ENCODE data around the gene NPFF. TPM values are rescaled to one million over a fixed set of nuclear protein-coding genes. Genes with fewer than 3 reads are reported as not detected.

The NPFF gene
- total RNA-seq, 3 donors from 2014 or later (not counting 1 experiment from before 2014, with no cell fraction given), result not detected

DNA sequence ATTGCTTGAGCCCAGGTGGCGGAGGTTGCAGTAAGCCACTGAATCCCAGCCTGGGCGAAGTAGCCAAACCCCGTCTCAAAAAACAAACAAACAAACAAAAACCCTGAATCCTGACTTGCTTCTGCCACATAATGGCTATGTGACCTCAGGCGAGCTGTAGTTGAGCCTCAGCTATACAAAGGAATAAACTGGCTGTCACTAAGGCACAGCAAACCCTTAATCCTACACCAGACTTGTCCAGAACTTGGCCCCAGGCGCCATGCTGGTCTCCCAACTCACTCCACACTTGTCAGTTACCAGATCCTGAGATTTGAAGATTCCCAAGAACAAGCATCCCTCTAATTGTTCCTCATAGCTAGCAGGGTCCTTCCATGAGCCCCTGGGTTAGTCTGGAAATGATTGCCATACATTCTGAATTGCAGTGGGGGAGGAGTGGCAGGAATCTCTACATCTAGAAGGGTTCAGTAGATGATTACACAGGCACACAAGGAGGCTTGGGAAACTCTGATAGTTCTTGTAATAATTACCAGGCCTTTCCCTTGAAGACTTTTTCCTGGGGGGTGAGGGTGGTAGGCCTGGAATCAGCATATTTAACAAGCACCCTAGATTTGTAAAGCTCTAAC lies 17.9 kb downstream of the NPFF start:
- DNase-seq, result no peak
- H3K36me3 ChIP-seq (ENCODE audit: control insufficient read depth, insufficient read depth, low read length), result peaks cover 24% of the 10 kb centered on the region
- H3K4me1 ChIP-seq (ENCODE audit: control insufficient read depth, insufficient read depth, low read length), result peaks cover 37% of the 10 kb centered on the region
- TF ChIP-seq, protein P1, sequence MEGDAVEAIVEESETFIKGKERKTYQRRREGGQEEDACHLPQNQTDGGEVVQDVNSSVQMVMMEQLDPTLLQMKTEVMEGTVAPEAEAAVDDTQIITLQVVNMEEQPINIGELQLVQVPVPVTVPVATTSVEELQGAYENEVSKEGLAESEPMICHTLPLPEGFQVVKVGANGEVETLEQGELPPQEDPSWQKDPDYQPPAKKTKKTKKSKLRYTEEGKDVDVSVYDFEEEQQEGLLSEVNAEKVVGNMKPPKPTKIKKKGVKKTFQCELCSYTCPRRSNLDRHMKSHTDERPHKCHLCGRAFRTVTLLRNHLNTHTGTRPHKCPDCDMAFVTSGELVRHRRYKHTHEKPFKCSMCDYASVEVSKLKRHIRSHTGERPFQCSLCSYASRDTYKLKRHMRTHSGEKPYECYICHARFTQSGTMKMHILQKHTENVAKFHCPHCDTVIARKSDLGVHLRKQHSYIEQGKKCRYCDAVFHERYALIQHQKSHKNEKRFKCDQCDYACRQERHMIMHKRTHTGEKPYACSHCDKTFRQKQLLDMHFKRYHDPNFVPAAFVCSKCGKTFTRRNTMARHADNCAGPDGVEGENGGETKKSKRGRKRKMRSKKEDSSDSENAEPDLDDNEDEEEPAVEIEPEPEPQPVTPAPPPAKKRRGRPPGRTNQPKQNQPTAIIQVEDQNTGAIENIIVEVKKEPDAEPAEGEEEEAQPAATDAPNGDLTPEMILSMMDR (IDR thresholded peaks at IDR 0.05), result no peak
- no peaks in the 10 kb centered on the region for H3K9me3 ChIP-seq (ENCODE audit: control insufficient read depth, insufficient read depth, low read length)
- no peaks in the 10 kb centered on the region for H3K9me3 Mint-ChIP-seq
- no peak for ATAC-seq
- no peak overlapping the region for H3K4me3 Mint-ChIP-seq
- peaks cover 20 to 41% of the 10 kb centered on the region in 2 donors for H3K4me1 Mint-ChIP-seq
- no peaks in the 10 kb centered on the region for H3K27me3 Mint-ChIP-seq (ENCODE audit: low read depth in 2 of 2)
- 98% methylated on average over 5 of the region's 5 CpGs for WGBS (ENCODE audit: insufficient coverage)
- intact Hi-C loops (cut with micrococcal nuclease), result no loop called here
- H3K27me3 ChIP-seq (ENCODE audit: control insufficient read depth, insufficient read depth, low read length), result no peaks in the 10 kb centered on the region
- no peaks in the 10 kb centered on the region for H3K36me3 Mint-ChIP-seq
- peak overlapping the region in 1 of 2 donors; percentile 31 for H3K27ac Mint-ChIP-seq
- no peak overlapping the region for H3K4me3 ChIP-seq (ENCODE audit: low read length)
- H3K27ac ChIP-seq (ENCODE audit: low read length), result no peak overlapping the region

DNA sequence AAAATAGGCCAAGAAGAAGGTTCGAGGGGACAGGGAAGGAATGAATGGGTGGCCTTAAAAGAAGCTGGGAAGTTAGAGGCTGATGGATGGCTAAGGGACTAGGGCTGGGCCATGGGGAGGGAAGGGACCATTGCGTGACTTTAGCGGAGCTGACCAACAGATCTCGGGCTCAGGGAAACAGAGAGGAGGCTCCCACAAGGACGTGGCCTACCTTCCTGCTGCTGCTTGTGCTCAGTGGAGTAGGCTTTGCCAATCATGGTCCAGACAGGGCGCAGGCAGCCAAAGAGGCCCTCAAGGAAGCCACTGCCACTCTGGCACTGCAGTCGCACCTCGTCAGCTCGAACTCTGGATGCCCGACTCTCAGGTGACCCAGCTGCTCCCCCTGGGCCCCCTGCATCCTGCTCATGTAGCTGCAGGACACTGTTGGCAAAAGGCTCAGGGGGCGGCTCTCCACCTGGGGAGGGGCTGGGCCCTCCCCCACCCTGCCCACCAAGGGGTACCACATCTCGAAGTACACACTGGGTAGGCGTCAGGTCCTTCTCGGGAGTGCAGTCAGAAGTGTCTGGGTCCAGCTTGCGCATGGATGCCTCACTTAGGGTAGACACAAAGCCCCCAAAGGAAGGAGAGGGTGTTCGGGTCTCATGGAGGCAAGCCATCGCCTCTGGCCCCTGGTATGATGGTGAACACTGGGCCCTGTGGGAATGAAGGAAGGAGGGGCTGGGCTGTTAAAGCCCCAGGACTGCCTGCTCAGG lies 20.4 kb downstream of the NPFF start:
- H3K4me1 Mint-ChIP-seq, result peaks cover 5 to 26% of the 10 kb centered on the region in 2 donors
- no peaks in the 10 kb centered on the region for H3K27me3 Mint-ChIP-seq (ENCODE audit: low read depth in 2 of 2)
- no peak for DNase-seq
- H3K36me3 Mint-ChIP-seq, result no peaks in the 10 kb centered on the region
- H3K4me3 Mint-ChIP-seq, result no peak overlapping the region
- H3K27ac ChIP-seq (ENCODE audit: low read length), result no peak overlapping the region
- no peaks in the 10 kb centered on the region for H3K9me3 ChIP-seq (ENCODE audit: control insufficient read depth, insufficient read depth, low read length)
- no peak overlapping the region for H3K4me3 ChIP-seq (ENCODE audit: low read length)
- WGBS (ENCODE audit: insufficient coverage), result 93% methylated on average over 17 of the region's 17 CpGs
- peak overlapping the region; percentile 34 to 70 for H3K27ac Mint-ChIP-seq
- H3K4me1 ChIP-seq (ENCODE audit: control insufficient read depth, insufficient read depth, low read length), result peaks cover 18% of the 10 kb centered on the region
- no peaks in the 10 kb centered on the region for H3K9me3 Mint-ChIP-seq
- intact Hi-C loops (cut with micrococcal nuclease), result no loop called here
- H3K27me3 ChIP-seq (ENCODE audit: control insufficient read depth, insufficient read depth, low read length), result no peaks in the 10 kb centered on the region
- H3K36me3 ChIP-seq (ENCODE audit: control insufficient read depth, insufficient read depth, low read length), result peaks cover 46% of the 10 kb centered on the region
- TF ChIP-seq, protein P1 (IDR thresholded peaks at IDR 0.05), result no peak
- ATAC-seq, result no peak

DNA sequence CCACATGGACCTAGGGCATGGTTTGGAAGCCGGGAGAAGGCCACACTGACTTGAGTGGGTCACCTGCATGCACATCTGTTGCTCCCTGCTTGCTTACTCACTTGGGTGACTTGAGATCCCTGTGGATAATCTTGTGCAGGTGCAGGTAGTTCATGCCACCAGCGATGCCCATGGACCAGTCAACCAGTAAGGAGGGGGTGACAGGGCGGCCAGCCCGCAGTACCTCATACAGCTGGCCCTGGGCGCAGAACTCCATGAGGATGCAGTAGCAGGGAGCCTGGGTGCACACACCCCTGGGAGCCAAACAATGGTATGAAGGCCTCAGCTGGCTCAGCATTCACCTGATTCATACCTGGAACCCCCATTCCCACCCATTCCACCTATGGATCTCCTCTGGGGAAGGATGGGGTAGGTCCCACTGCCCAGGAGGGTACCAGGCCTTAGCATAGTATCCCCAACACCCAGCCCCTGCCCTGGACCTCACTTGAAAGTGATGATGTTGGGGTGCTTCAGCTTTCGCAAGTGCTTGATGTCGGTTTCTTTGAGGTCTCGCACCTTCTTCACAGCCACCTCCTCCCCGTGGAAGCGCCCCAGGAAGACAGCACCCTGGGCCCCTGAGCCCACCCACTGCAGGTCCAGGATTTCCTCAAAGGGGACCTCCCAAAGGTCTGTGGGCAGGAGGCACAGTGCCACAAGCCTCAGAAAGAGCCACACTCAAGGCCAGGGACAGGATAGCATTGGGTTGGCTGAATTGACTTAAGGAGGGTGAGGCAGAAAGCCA lies 21.1 kb downstream of the NPFF start:
- H3K4me3 ChIP-seq (ENCODE audit: low read length), result no peak overlapping the region
- DNase-seq (peak in 1 of 2 donors; percentile 28), ATAC-seq (no peak)
- H3K36me3 ChIP-seq (ENCODE audit: control insufficient read depth, insufficient read depth, low read length), result peaks cover 51% of the 10 kb centered on the region
- H3K27ac Mint-ChIP-seq, result peak overlapping the region; percentile 34 to 70
- intact Hi-C loops (cut with micrococcal nuclease), result no loop called here
- H3K9me3 ChIP-seq (ENCODE audit: control insufficient read depth, insufficient read depth, low read length), result no peaks in the 10 kb centered on the region
- no peaks in the 10 kb centered on the region for H3K27me3 Mint-ChIP-seq (ENCODE audit: low read depth in 2 of 2)
- H3K4me1 ChIP-seq (ENCODE audit: control insufficient read depth, insufficient read depth, low read length), result peaks cover 18% of the 10 kb centered on the region
- H3K36me3 Mint-ChIP-seq, result no peaks in the 10 kb centered on the region
- TF ChIP-seq, protein P1 (IDR thresholded peaks at IDR 0.05), result no peak
- H3K9me3 Mint-ChIP-seq, result no peaks in the 10 kb centered on the region
- no peaks in the 10 kb centered on the region for H3K27me3 ChIP-seq (ENCODE audit: control insufficient read depth, insufficient read depth, low read length)
- H3K27ac ChIP-seq (ENCODE audit: low read length), result no peak overlapping the region
- 83% methylated on average over 9 of the region's 10 CpGs for WGBS (ENCODE audit: insufficient coverage)
- H3K4me1 Mint-ChIP-seq, result peaks cover 5 to 28% of the 10 kb centered on the region in 2 donors
- no peak overlapping the region for H3K4me3 Mint-ChIP-seq

All from natural killer cell (primary cell).